HG03571 (cell line): Measurements from ENCODE around the gene IGLON5.

Experiments used
- ATAC-seq: cut with Tn5 transposase; IDR thresholded peaks from one replicate; pipeline ENCODE4 v1.9.1; 2021; ENCODE audit not compliant: unreplicated experiment

Gene IGLON5

GRCh38 chr19:51337861-51338562 lies 26.6 kb downstream of the IGLON5 start:
- no peak for ATAC-seq

- peak; percentile 54 for ATAC-seq
Observed at GRCh38 chr19:51338563-51339312, 27.3 kb downstream of the IGLON5 start.

- ATAC-seq: no peak
Observed at GRCh38 chr19:51339313-51339686, 27.9 kb downstream of the IGLON5 start.

GRCh38 chr19:51339687-51340656 lies 28.5 kb downstream of the IGLON5 start:
- peak; percentile 38 for ATAC-seq

GRCh38 chr19:51341066-51341465 lies 29.6 kb downstream of the IGLON5 start:
- ATAC-seq: no peak

GRCh38 chr19:51341976-51342580 lies 30.6 kb downstream of the IGLON5 start, which contains the start of gene VSIG10L:
Gene VSIG10L, minus strand, starts transcription at chr19:51342139. Its CDS starts 15 bp downstream, at chr19:51342124.
- ATAC-seq: no peak

- ATAC-seq: no peak
Observed at GRCh38 chr19:51342631-51343569, 31.5 kb downstream of the IGLON5 start.

GRCh38 chr19:51345076-51345620 lies 33.7 kb downstream of the IGLON5 start:
- ATAC-seq: no peak

- no peak for ATAC-seq
Observed at GRCh38 chr19:51346742-51347141, 35.3 kb downstream of the IGLON5 start.

GRCh38 chr19:51347209-51347928 lies 35.9 kb downstream of the IGLON5 start:
- no peak for ATAC-seq

- ATAC-seq: no peak
Observed at GRCh38 chr19:51351266-51351990, 40.0 kb downstream of the IGLON5 start.

- ATAC-seq: no peak
Observed at GRCh38 chr19:51352783-51353360, 41.4 kb downstream of the IGLON5 start.

GRCh38 chr19:51354103-51354741 lies 42.8 kb downstream of the IGLON5 start:
- ATAC-seq: no peak

- ATAC-seq: no peak
Observed at GRCh38 chr19:51354742-51355148, 43.3 kb downstream of the IGLON5 start.

- ATAC-seq: no peak
Observed at GRCh38 chr19:51356159-51356801, 44.8 kb downstream of the IGLON5 start.

- ATAC-seq: no peak
Observed at GRCh38 chr19:51357952-51358351, 46.5 kb downstream of the IGLON5 start.

- ATAC-seq: no peak
Observed at GRCh38 chr19:51359294-51359693, 47.9 kb downstream of the IGLON5 start.
